GM20431 (cell line): ENCODE data around the gene TNP2.

Source experiments
- in situ Hi-C: fragments of 300-500 bp; cut with MseI, MboI; formaldehyde crosslinking; loops from one replicate; pipeline ENCODE4 v1.15.0; 2020; ENCODE audit warnings: low sequenced_read_pairs; ENCODE audit not compliant: unreplicated experiment

Gene TNP2

GRCh38 chr16:11248133-11248532 is 21.0 kb downstream of the TNP2 start:
- in situ Hi-C loops = no loop called here

- in situ Hi-C loops = no loop called here
These were observed 23.1 kb downstream of the TNP2 start for GRCh38 chr16:11245988-11246387.

GRCh38 chr16:11245222-11245737 is 23.8 kb downstream of the TNP2 start:
- in situ Hi-C loops = no loop called here

GRCh38 chr16:11242658-11243057 is 26.5 kb downstream of the TNP2 start:
- in situ Hi-C loops = no loop called here

GRCh38 chr16:11241480-11242204 is 27.5 kb downstream of the TNP2 start:
- in situ Hi-C loops = no loop called here

- in situ Hi-C loops = no loop called here
These were observed 28.3 kb downstream of the TNP2 start for GRCh38 chr16:11240636-11241473.

GRCh38 chr16:11239644-11240632 is 29.2 kb downstream of the TNP2 start:
- in situ Hi-C loops = no loop called here

GRCh38 chr16:11238272-11239202 is 30.6 kb downstream of the TNP2 start:
- in situ Hi-C loops = no loop called here

- in situ Hi-C loops = no loop called here
These were observed 32.5 kb downstream of the TNP2 start for GRCh38 chr16:11236461-11237254.

GRCh38 chr16:11235703-11235991 is 33.5 kb downstream of the TNP2 start:
- in situ Hi-C loops = no loop called here

- in situ Hi-C loops = no loop called here
These were observed 34.0 kb downstream of the TNP2 start for GRCh38 chr16:11234884-11235702.

- in situ Hi-C loops = no loop called here
These were observed 35.3 kb downstream of the TNP2 start for GRCh38 chr16:11233727-11234376.

- in situ Hi-C loops = no loop called here
These were observed 36.0 kb downstream of the TNP2 start for GRCh38 chr16:11232852-11233726.

GRCh38 chr16:11232302-11232851 is 36.7 kb downstream of the TNP2 start:
- in situ Hi-C loops = no loop called here

- in situ Hi-C loops = no loop called here
These were observed 37.7 kb downstream of the TNP2 start for GRCh38 chr16:11231367-11231970.

- in situ Hi-C loops = no loop called here
These were observed 39.2 kb downstream of the TNP2 start for GRCh38 chr16:11229906-11230305.
